HG03103 (cell line): ENCODE data around the gene OLFML2B.

Experiments used
- ATAC-seq: cut with Tn5 transposase; IDR thresholded peaks from one replicate; pipeline ENCODE4 v1.9.1; 2021; ENCODE audit warnings: low read depth; ENCODE audit not compliant: unreplicated experiment

OLFML2B gene

DNA sequence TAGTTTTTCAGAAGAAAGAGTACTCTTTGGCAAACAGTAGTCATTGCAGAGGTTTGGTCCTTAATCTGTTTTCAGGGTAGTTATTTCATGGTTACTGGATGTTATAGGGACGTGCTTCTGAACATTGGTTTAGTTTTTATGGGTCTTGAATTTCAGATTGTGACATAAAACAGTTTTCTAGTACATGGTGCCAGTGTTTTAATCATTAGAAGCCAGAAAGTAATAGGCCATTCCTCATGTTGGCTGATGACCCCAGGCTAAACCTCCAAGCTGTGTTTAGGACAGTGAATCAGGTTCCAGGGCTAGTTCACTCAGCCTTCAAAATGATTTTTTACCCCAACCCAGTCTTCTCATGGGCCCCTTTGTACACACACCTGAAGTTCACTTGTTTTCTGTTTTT is 73.3 kb downstream of the OLFML2B start:
- no peak for ATAC-seq

DNA sequence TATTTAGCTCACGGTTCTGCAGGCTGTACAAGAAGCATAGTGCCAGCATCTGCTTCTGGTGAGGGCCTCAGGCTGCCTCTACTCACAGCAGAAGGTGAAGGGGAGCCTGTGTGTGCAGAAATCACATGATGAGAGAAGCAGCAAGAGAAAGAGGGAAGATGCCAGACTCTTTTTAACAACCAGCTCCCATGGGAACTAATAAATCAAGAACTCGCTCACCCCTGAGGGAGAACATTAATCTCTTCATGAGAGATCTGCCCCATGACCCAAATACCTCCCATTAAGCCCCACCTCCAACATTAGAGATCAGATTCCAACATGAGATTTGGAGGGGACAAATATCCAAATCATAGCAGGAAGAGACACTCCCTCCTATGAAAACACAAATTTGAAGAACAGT is 74.1 kb downstream of the OLFML2B start:
- ATAC-seq = no peak

DNA sequence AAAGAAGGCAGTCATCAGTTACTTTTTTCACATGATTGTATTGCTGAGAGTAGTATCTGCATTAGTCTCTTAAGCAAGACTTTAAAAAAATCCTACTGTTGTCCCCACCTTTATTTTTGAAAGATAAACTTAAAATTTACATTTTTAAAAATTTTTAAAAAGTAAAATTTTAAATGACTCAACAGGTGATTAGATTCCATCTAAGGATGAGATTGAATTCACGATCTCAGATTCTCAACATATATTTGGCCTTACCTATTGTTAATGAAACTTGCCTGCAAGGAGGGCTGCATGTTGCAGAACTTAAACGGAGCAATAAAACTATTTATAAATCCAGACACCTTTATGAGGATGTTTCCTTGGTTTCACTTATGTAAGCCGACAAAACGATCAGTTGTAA is 75.2 kb downstream of the OLFML2B start:
- ATAC-seq = no peak

DNA sequence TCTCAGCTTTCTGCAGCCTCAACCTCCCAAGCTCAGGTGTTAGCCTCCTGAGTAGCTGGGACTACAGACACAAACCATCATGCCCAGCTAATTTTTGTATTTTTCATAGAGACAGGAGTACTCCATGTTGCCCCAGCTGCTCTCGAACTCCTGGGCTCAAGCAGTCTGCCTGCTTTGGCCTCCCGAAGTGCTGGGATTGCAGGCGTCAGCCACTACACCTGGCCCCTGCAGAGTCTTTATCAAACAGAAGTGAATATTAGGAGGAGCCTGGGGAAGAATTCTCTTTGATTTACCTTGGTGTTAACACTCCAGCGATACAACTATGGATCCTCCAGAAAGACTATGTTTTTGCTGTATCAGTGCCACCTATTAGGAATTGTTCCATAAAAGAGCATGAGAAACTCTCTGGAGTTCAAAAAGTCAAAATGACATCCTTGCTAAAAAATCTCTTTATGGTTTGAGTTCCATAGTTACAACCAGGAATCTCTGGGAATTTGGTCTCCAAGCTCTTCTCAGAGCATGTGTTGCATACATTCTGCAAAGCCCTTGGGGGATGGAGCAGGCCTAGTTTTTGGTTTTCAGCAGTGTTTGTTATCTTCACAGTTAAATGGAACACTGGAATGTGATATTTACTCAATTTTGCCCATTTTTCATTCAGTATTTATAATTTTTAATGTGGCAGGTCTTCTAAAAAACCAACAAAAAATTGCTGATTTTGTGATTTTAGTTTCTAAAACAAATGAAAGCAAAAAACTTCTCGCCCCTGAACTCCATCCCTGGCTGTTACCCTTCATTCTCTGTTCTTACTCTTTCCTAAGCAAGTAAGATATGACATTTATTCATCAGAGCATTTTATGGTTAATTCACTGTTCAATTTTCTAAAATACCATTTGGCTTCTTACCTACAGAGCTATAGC is 77.3 kb downstream of the OLFML2B start:
- ATAC-seq = no peak

DNA sequence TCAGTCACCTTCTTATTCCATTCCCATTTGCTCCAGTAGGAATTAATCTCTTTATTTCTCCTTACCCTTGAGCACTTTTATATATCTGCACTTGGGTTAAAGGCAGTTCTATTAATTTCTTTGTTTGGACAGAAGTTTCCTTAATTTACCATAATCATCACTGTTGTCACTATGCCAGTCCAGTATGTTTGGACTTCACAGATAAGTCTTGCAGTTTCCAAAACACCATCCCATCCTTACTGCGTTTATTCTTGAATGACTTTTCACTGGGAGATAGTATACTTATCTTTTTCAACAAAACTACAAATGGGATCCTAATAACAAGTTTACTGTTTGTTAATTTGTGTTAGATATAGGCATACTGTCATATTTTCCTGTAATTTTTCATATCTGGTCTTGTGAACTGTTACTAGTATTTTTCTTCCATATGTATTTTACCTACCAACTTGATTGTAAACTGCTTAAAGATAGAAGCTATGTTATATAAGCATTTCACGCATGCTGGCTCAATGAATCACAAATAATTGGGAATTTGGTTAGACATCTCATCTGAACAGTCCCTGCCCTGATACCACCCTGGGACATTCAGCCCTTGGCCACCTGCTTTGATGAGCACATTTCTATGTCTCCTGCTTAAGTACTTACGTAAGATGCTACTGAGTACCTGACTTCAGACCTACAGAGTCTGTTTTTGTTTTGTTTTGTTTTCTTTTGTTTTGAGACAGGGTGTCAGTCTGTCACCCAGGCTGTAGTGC is 78.2 kb downstream of the OLFML2B start:
- ATAC-seq = no peak

DNA sequence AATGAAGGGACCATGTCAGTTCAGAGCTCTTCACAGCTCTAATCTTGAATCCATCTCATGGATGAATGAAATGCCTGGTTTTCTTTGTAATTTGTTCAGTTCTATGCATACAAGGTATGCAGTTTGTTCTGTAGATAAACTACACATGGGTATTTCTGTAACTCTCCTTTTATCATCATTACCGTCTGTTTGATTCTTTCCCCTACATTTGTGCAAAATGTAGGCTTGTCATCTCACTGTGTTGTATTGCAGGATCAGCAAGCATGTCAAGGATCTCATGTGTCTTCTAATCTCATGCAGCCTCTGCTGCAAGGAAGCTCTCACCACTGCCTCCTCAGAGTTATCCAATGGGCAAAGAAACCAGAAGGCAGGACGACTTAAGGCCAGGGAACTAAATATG is 79.3 kb downstream of the OLFML2B start:
- ATAC-seq = no peak

DNA sequence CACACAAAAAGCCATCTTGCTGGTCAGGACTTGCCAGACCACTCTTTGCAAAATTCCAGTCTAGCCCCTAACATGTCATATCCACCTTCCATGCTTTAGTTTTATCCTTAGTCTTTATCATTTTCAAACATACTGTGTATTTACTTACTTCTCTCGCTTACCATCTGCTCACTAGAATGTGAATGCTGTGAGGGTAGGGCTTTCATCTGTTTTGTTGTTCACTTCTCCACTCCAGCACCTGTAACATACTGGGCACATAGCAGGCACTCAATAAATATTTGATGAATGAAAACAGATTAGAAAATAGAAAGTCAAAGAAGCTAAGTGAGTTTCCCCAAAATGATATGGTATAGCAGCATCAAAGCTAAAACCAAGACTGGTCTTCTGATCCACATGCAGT is 79.9 kb downstream of the OLFML2B start:
- no peak for ATAC-seq

DNA sequence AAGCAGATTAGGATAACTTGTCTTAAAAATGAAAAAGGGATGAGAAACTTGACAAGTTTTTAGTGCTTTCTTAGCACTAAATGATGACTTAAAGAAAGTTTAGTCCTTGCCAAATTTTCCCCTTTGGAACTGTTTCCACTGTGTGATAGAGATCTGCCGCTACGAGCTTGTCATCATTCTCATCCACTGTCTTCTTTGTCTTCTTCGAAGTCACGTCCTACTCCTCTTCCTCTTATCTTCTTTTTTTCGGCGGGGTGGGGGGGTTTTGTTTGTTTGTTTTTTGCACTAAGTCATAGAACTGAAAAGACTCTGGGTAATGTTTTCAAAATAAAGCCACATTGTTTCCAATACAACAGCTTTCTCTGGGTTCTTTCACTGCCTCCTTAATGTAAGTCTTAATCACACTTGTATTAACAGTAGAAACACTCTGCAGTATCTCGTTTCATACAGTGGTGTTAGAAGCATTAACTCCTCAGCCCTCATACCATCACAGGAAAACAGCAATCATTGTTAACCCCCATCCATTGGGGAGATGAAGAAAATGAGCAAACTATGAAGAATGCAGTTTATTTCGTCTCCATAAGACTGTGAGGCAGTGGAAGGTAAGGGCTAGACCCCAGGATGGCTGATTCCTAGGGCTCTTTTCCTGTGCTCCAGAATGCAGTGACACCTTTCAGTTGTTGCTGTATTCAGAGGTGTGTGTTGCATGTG is 81.8 kb downstream of the OLFML2B start:
- no peak for ATAC-seq

DNA sequence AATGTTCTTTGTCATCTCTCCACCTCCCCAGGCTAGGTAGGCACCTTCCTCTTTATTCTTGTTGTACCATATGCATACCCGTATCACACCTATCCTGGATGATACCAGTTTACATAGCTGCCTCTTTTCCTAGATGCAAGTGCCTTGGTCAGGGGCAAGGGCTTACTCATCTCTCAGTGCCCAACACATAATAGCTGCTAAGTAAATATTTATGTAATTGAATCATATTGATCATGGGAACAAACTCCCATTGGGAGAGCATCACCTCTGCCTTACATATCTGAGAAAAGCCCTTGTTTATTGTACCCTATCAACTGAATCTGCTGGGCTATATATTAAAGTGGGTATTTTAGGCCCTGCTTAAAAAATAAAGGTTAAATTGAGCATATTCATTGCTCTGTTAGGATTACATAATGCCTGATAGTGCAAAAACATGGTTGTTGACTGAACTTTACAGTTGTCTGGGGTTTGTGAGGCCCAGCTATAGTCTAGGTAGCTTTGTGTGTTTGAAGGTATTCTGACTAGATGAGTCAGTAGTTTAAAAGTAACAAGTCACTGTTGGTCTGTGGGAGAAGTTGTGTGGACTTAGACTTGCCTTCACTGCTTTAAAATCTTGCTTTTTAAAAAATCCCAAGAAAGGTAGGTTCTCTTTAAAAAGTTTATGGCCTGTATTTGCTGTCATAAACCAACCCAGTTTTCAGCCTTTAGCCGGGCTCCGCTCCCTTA is 82.6 kb downstream of the OLFML2B start:
- no peak for ATAC-seq

DNA sequence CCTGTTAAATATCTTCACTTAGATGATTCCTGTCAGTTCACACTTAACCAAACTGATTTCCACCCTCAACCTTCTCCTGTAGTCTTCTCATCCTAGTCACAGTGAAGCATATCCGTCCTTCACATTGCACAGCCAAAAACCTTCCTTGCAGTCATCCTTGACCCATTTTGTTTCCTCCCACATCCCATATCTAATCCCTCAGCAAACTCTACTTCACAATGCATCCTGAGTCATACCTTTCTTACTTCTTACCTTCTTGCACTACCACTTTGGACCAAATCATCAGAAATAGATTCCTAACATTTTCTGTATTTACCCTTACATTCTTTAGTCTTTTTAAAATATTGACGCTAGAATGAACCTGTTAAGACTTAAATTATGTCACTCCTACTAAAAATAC is 86.9 kb downstream of the OLFML2B start:
- no peak for ATAC-seq

DNA sequence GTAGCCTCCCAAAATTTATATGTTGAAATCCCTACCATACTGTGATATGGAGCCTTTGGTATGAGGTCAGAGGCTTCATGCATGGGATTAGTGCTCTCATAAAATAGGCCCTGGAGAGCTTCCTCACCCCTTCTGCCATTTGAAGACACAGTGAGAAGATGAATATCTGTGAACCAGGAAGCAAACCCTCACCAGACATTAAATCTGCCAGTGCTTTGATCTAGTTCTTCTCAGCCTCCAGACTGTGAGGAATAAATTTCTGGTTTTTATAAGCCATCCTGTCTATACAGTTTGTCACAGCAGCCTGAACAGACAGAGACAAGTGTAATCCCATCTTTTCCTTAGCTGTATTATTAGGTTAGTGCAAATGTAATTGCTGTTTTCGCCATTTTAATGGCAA is 88.4 kb downstream of the OLFML2B start:
- no peak for ATAC-seq

DNA sequence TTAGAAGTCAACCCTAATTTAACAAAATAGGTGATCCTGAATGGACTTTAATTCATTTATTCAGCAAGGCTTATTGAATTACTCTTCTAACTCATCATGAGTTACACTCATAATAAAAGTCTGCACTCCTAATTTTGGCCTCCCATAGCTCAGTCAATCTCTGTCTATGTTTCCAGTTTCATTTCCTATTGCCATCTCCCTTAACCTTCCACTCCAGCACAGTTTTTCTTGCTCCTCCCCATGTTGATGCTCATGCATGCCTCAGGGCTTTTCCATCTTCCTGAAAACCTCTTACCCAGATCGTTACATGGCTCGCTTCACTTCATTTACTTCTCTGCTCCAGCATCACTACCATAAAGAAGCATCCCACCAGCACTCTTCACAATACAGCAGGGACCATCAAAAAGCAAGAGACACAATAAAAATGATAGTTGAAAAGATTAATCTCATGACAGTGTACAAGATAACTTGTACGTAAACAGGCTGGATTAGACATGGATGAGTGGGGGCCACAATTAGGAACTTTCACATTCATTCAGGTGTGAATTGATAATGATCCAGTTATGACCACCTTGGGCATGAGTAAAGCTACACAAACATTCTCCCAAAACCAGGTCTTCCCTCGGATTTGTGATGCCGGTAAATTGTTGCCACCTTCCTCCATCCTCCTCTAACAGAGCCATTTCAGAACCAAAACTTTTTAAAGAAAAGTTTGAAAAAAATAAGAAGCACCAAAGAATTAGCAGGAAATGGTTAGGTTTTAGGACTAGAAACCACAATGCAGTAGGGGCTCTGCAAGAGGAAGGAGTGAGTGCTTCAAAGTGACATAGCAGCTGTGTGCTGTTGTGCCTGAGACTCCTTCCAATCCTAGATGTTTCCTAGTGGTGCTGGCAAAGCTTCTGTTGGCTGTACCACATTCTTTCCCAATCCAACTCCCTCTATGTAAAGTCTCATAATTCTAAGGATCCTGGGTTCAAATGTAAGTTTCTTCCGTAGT is 89.8 kb downstream of the OLFML2B start:
- no peak for ATAC-seq
